AG04450 (cell line): Measurements from ENCODE around the gene ITPR1. TPM values are rescaled to one million over a fixed set of nuclear protein-coding genes. Genes with fewer than 3 reads are reported as not detected.

Experiments
- CTCF ChIA-PET: fragments of 300-600, 350-600 bp; formaldehyde crosslinking; extraction: SDS; loops from one replicate; lab custom pipeline; 2022; ENCODE audit warnings: antibody characterized with exemption, inconsistent platforms; lab: Charles Lee
- POLR2A ChIA-PET: fragments of 350-600 bp; formaldehyde crosslinking; extraction: SDS; loops from one replicate; lab custom pipeline; 2021; ENCODE audit warnings: antibody characterized with exemption, inconsistent platforms; lab: Yijun Ruan, JAX
- DNase-seq: peaks from one replicate; pipeline ENCODE4 v3.0.0-alpha.2; 2011; ENCODE audit warnings: low read depth, low spot score
- H3K27ac ChIP-seq: one replicate; pipeline ENCODE4 v1.5.1; 2012; ENCODE audit warnings: low read depth, low read length, control low read depth
- H3K27me3 ChIP-seq: one replicate; pipeline ENCODE4 v1.6.0; 2012; ENCODE audit warnings: low read length; ENCODE audit not compliant: control insufficient read depth, insufficient read depth
- H3K4me3 ChIP-seq: 2 replicates; pipeline ENCODE4 v1.5.1; 2011; ENCODE audit warnings: mild to moderate bottlenecking, low read depth, low read length, control low read depth
- H3K9me3 ChIP-seq: 2 replicates; pipeline ENCODE4 v1.5.1; 2012; ENCODE audit warnings: low read length; ENCODE audit not compliant: control insufficient read depth, insufficient read depth
- CTCF ChIP-seq: IDR thresholded peaks from 2 replicates; pipeline ENCODE4 v1.5.1; 2011; ENCODE audit warnings: low read depth, low read length, control low read depth, inconsistent platforms
- polyA plus RNA-seq: library from polyadenylated mRNA; depleted of rRNA; stranded (reverse); fragments of >200 nt; gene quantifications from 2 replicates; pipeline ENCODE4 v1.2.3, GENCODE V29; 2011

Gene ITPR1
- polyA plus RNA-seq, 1 experiment, result 7.4 TPM

- no peaks in the 10 kb centered on the region for H3K9me3 ChIP-seq
- no peak overlapping the region for H3K4me3 ChIP-seq
- no peak for DNase-seq
- peaks cover 2% of the 10 kb centered on the region for H3K27me3 ChIP-seq
- ChIA-PET CTCF (interaction anchor here (0.7 to 2.7 kb wide), 2 partner anchors 287 to 294 kb away, joined by 3 to 38 read pairs; no protein-coding TSS in a partner anchor), POLR2A (no interaction called here)
- H3K27ac ChIP-seq, result no peak overlapping the region
- no peak for TF ChIP-seq CTCF
Observed at GRCh38 chr3:4637265-4637664, 144.1 kb downstream of the ITPR1 start.

- Histone ChIP-seq H3K4me3 (no peak overlapping the region), H3K27me3 (peaks cover 2% of the 10 kb centered on the region), H3K27ac (no peak overlapping the region), H3K9me3 (no peaks in the 10 kb centered on the region)
- no peak for DNase-seq
- CTCF ChIA-PET, result interaction anchor here (2.2 to 5.5 kb wide), 2 partner anchors 9 to 291 kb away, joined by 19 to 30 read pairs; no protein-coding TSS in a partner anchor
- POLR2A ChIA-PET, result no interaction called here
- TF ChIP-seq CTCF, result no peak
Observed at GRCh38 chr3:4641863-4642563, 148.9 kb downstream of the ITPR1 start.

GRCh38 chr3:4642611-4643010, 149.5 kb downstream of the ITPR1 start:
- no peak for DNase-seq
- POLR2A ChIA-PET, result no interaction called here
- Histone ChIP-seq H3K27me3 (peaks cover 2% of the 10 kb centered on the region), H3K4me3 (no peak overlapping the region), H3K27ac (no peak overlapping the region), H3K9me3 (no peaks in the 10 kb centered on the region)
- CTCF ChIA-PET, result interaction anchor here (2.2 to 5.5 kb wide), 2 partner anchors 9 to 291 kb away, joined by 19 to 30 read pairs; no protein-coding TSS in a partner anchor
- no peak for TF ChIP-seq CTCF

GRCh38 chr3:4643904-4644547, 150.9 kb downstream of the ITPR1 start:
- Histone ChIP-seq H3K27me3 (no peaks in the 10 kb centered on the region), H3K27ac (no peak overlapping the region), H3K9me3 (no peaks in the 10 kb centered on the region), H3K4me3 (no peak overlapping the region)
- DNase-seq, result no peak
- TF ChIP-seq CTCF, result no peak
- POLR2A ChIA-PET, result no interaction called here
- CTCF ChIA-PET, result interaction anchor here (0.6 to 1.4 kb wide), 3 partner anchors 11 to 293 kb away, joined by 4 to 7 read pairs (median 4); no protein-coding TSS in a partner anchor

GRCh38 chr3:4644951-4645350, 151.8 kb downstream of the ITPR1 start:
- TF ChIP-seq CTCF, result no peak
- no peak overlapping the region for H3K4me3 ChIP-seq
- H3K27me3 ChIP-seq, result no peaks in the 10 kb centered on the region
- no peak overlapping the region for H3K27ac ChIP-seq
- no peaks in the 10 kb centered on the region for H3K9me3 ChIP-seq
- POLR2A ChIA-PET, result no interaction called here
- no peak for DNase-seq
- CTCF ChIA-PET, result interaction anchor here (1.2 to 1.4 kb wide), 2 partner anchors 11 to 294 kb away, joined by 4 to 7 read pairs; no protein-coding TSS in a partner anchor
